Pulmonary artery endothelial cell (primary cell): ENCODE results near the gene SYNC. TPM values are rescaled to one million over a fixed set of nuclear protein-coding genes. Genes with fewer than 3 reads are reported as not detected.
"Not testable (repeated sequence)": the region's sequence is repeated elsewhere in the genome, so short reads cannot be mapped to it uniquely, and the experiment has no call there.

Experiments
- DNase-seq: peaks from one replicate; pipeline ENCODE4 v3.0.0-alpha.2; 2011; ENCODE audit warnings: low read depth, low spot score
- total RNA-seq: library from RNA; depleted of rRNA; stranded (reverse); fragments of >200 nt; gene quantifications from 2 replicates; pipeline ENCODE4 v1.2.3, GENCODE V29; 2014

The SYNC gene
- total RNA-seq, 1 donor from 2014 or later = 12.1 TPM

GRCh38 chr1:32642292-32642827 lies 60.2 kb downstream of the SYNC start:
- DNase-seq = not testable (repeated sequence)

GRCh38 chr1:32639489-32640075 lies 63.0 kb downstream of the SYNC start:
- DNase-seq = no peak

- no peak for DNase-seq
These were observed 65.5 kb downstream of the SYNC start for GRCh38 chr1:32636914-32637645.

- no peak for DNase-seq
These were observed 66.9 kb downstream of the SYNC start for GRCh38 chr1:32635508-32636277.

- no peak for DNase-seq
These were observed 69.7 kb downstream of the SYNC start for GRCh38 chr1:32632829-32633228.

GRCh38 chr1:32630173-32630572 lies 72.4 kb downstream of the SYNC start:
- DNase-seq = not testable (repeated sequence)

Other genes with a start within 250 kb of the SYNC start
- under 0.01 and 0.07 TPM in 2 replicates for gene ZBTB8B, start 237.7 kb downstream of the SYNC start, total RNA-seq
- 6.9 and 10.4 TPM in 2 replicates for gene ZBTB8A, start 163.3 kb downstream of the SYNC start, total RNA-seq
- gene ZBTB8OS, start 52.2 kb downstream of the SYNC start, total RNA-seq = 32.1 and 52.7 TPM in 2 replicates
- 176 and 228 TPM in 2 replicates for gene RBBP4, start 51.6 kb downstream of the SYNC start, total RNA-seq
- gene YARS1, start 114.6 kb upstream of the SYNC start, total RNA-seq = 113 and 144 TPM in 2 replicates
- gene S100PBP, start 114.9 kb upstream of the SYNC start, total RNA-seq = 18.3 and 34.0 TPM in 2 replicates
- gene FNDC5, start 168.1 kb upstream of the SYNC start, total RNA-seq = 0.25 and 0.40 TPM in 2 replicates
- not detected in 2 replicates for gene HPCA, start 183.7 kb upstream of the SYNC start, total RNA-seq
- gene TMEM54, start 198.6 kb upstream of the SYNC start, total RNA-seq = 53.0 and 53.6 TPM in 2 replicates